Astrocyte of the cerebellum (primary cell): ENCODE data around the gene SPAG9.

ENCODE experiments used
- DNase-seq: peaks from one replicate; pipeline ENCODE4 v3.0.0-alpha.2; 2011; ENCODE audit warnings: low read depth
- H3K4me3 ChIP-seq: 2 replicates; pipeline ENCODE4 v1.5.1; 2011; ENCODE audit warnings: mild to moderate bottlenecking, low read depth, low read length, moderate library complexity
- in situ Hi-C: cut with HindIII; loops from 2 replicates; pipeline ENCODE4 v1.10.0; 2017; ENCODE audit warnings: low sequenced_read_pairs
- TF ChIP-seq, protein P1 (sequence below): IDR thresholded peaks from 2 replicates; pipeline ENCODE4 v1.5.1; 2012; ENCODE audit warnings: low read length, low read depth, moderate library complexity, mild to moderate bottlenecking; ENCODE audit errors: missing control alignments

The SPAG9 gene

DNA sequence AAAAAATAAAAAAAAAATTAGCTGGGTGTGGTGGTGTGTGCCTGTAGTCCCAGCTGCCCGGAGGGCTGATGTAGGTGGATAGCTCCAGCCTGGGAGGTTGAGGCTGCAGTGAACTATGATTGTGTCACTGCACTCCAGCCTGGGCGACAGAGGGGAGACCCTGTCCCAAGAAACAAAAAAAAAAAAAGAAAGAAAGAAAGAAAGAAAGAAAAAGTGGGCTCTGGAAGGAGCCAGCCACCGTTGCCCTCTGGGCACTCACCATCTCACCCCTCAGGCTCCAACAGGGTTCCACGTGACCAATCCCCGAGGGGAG, 167.2 kb downstream of the SPAG9 start:
- no peak for DNase-seq
- H3K4me3 ChIP-seq = no peak overlapping the region

DNA sequence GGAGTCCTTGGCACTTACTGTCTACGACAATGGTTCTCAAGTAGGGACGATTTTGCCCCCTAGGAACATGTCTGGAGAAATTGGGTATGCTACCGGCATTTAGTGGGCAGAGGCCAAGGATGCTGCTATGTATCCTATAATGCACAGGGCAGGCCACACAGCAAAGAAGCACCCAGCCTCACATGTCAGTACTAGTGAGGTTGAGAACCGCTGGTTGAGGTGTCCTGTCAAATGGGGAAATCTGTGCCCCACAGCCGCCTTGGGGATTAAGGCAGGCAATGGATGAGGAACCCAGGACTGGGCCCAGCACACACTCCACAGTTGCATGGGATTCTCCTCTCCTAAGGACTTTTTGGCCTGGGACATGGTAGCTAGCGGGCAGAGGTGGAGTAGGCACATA, 167.8 kb downstream of the SPAG9 start:
- TF ChIP-seq, protein P1, sequence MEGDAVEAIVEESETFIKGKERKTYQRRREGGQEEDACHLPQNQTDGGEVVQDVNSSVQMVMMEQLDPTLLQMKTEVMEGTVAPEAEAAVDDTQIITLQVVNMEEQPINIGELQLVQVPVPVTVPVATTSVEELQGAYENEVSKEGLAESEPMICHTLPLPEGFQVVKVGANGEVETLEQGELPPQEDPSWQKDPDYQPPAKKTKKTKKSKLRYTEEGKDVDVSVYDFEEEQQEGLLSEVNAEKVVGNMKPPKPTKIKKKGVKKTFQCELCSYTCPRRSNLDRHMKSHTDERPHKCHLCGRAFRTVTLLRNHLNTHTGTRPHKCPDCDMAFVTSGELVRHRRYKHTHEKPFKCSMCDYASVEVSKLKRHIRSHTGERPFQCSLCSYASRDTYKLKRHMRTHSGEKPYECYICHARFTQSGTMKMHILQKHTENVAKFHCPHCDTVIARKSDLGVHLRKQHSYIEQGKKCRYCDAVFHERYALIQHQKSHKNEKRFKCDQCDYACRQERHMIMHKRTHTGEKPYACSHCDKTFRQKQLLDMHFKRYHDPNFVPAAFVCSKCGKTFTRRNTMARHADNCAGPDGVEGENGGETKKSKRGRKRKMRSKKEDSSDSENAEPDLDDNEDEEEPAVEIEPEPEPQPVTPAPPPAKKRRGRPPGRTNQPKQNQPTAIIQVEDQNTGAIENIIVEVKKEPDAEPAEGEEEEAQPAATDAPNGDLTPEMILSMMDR = no peak
- H3K4me3 ChIP-seq = no peak overlapping the region
- no peak for DNase-seq
- in situ Hi-C loops = no loop called here

More for the DNA sequence above, 167.2 kb downstream of the SPAG9 start:
- TF ChIP-seq, protein P1 = no peak
- in situ Hi-C loops = no loop called here

DNA sequence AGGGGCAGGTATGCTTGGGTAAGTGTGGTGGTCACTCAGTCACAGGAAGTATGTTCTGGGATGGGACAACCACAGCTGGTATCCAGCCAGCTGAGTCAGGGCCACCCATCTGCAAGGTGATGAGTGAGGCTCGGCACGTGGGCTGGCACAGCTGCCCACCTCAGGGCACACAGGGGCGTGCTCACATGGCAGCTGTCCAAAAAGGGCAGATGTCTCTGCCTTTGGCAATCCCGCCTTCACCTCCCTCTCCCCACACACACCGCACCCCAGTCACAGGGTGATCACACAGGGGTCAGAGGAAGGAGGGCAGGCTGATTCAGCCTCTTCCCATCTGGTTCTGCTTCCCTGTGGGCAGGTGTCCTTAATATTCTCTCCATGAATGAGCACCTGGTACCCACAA, 168.7 kb downstream of the SPAG9 start:
- H3K4me3 ChIP-seq = no peak overlapping the region
- in situ Hi-C loops = no loop called here
- DNase-seq = no peak

DNA sequence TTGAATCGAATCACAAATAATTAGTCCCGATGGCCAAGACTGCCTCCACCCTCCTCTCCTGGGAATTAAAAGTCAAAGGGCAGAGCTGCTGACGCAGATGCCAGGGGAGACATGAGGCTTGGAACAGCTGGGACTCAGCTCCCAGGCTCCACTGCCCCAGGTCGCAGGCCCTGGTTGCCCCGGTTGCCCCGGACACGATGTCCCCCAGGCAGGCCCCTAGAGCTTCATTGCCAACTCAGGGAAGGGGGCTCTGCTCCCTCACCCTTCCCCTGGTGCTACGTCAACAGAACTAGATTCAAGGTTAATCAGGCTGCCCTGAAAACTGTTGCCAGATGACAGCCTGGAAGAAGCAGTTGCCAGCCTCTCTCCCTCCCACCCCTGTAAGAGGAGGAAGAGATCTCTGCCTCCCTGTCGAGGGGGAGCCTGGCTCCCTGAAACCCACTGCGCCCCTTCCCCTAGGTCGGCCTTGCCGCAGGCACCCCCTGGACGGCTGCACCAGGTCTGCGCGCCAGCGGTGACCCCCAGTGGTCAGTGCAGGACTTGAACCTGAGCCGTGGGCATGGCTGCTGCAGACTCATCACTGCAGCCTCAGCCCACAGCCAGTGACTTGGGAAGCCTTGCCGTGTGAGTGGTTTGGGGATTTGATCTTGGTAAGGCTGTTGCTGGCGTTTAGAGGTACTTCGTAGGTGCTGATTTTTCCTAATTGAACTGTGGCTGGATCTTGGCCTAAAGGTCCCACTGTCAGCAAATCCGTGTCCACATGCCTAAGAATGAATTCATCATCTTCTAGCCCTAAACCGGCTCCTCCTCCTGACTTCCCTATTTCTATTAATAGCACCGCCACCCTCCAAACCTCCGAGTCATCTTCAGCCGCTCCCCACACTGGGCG, 170.4 kb downstream of the SPAG9 start:
- in situ Hi-C loops = loop anchor here (5.0 to 10.0 kb wide), 2 partner anchors 83 to 105 kb away; partner anchors contain the start of gene TOB1
- TF ChIP-seq, protein P1 = peak; percentile 69
- peak; percentile 33 for DNase-seq
- H3K4me3 ChIP-seq = no peak overlapping the region

More for the DNA sequence above, 168.7 kb downstream of the SPAG9 start:
- TF ChIP-seq, protein P1 = no peak

DNA sequence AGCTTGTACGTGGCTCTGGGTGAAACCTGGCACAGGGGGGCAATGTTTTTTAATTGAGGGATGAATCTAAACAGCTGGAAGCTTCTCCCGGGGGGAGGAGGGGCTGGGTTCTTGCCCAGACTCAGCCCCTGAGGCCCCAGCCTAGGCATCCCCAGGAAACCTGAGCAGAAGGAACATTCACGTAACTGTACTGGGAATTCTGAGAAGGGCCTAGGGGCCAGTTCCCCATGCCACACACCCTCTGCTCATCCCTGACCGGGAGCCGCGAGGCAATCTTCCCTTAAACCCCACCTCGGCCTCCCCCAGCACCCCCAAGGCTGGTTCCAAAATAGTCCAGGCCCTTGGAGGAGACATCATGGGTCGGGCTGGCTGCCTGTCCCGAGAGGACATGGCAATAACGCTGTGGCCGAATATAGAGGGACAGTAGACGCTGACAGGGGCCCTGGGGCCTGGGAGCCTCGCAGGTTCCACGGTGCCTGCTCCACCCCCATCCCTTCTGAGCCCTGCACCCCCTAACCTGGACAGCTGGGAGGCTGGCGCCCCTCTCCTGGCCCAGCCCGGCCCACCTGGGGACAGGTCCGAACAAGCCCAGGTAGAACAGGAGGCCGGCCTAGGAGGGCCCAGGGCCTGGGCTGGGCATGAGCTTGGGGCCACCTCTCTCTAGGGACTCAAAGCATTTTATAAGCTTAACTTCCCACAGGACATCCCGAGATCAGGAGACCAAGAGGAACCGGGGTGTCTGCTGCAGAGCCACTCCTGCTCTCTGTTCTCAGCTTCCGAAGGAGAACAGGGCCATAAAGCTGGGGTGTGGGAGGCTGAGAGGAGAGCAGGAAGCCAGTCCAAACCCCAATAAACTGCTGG, 171.3 kb downstream of the SPAG9 start:
- H3K4me3 ChIP-seq = no peak overlapping the region
- in situ Hi-C loops = loop anchor here (5.0 to 10.0 kb wide), 2 partner anchors 82 to 105 kb away; partner anchors contain the start of gene TOB1
- DNase-seq = no peak
- TF ChIP-seq, protein P1 = no peak

DNA sequence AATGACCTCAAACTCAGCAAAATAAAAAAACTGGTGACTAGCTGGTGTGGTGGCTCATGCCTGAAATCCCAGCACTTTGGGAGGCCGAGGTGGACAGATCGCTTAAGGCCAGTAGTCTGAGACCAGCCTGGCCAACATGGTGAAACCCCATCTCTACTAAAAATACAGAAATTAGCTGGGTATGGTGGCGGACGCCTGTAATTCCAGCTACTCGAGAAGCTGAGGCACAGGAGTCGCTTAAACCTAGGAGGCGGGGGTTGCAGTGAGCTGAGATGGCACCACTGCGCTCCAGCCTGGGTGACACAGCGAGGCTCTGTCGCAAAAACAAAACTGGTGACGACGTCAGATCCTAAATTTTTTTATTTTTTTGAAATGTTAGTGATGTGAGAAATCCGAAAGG, 172.0 kb downstream of the SPAG9 start:
- TF ChIP-seq, protein P1 = no peak
- DNase-seq = no peak
- no peak overlapping the region for H3K4me3 ChIP-seq
- in situ Hi-C loops = loop anchor here (5.0 to 10.0 kb wide), 2 partner anchors 81 to 104 kb away; partner anchors contain the start of gene TOB1
